ENCODE measurements around the gene LAPTM5. TPM values are rescaled to one million over a fixed set of nuclear protein-coding genes. Genes with fewer than 3 reads are reported as not detected.
A peak's percentile ranks its signal among the peaks of the same experiment; 100 is the strongest.

LAPTM5 gene
- total and polyA plus RNA-seq, 4 donors: 18.0 to 46.2 (median 28.1) TPM

DNA sequence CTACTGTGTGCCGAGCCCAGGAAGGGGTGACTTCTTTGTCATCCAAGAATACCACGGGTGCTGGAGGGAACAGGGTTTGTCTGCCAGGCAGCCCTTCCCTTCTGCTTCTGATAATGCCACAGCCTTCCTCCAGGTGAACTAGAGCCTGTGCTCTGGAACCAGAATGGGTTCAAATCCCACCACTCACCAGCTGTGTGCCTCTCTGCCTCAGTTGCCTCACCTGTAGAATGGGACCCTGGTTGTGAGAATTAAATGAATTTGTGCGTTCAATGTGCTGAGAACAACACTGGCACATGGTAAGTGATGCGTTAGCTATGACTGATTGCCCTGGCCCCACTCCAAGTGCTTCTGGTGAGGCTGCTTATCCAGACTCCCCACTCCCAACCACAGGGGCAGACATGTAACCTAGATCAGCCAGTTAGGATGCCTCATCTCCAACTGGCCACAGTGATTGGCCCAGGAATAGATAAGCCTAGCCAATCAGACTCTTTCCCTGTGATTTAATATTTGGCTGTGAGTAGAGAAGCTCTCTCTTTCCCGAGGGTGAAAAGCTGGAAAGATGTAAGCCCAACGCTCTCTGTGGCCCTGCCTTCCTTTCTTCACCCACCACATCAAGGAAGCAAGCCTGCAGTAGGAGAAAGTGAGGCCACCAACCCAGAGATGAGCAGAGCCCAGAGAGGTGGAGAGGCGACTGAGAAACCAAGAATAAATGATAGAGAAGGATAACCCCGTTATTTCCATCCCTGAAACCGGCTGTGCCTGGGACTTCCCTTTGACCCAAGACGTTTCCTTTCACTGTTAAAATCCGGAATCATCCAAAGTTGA, 20.8 kb upstream of the LAPTM5 start:
- no peak overlapping the region for H3K27ac ChIP-seq (ENCODE audit: low read depth in 1 of 2, low read length in 2 of 2)
- no peak overlapping the region for H3K9ac ChIP-seq (ENCODE audit: low read depth in 1 of 2, low read length in 2 of 2)
- TF ChIP-seq CTCF (IDR thresholded peaks at IDR 0.05; ENCODE audit: low read depth, low read length, missing input control) (no peak), FOXA1 (IDR thresholded peaks at IDR 0.05) (no peak)
- WGBS: 63% methylated on average over 11 of the region's 11 CpGs
- peak; percentile 90 for DNase-seq (ENCODE audit: low spot score)
- H3K27me3 ChIP-seq (ENCODE audit: control insufficient read depth in 4 of 4, insufficient read depth in 4 of 4, low read length in 3 of 4): no peaks in the 10 kb centered on the region
- H3K4me3 ChIP-seq (ENCODE audit: low read depth in 1 of 3, low read length in 3 of 3): no peak overlapping the region
- peaks cover 5 to 14% (median 8%) of the 10 kb centered on the region in 4 donors for H3K4me1 ChIP-seq (ENCODE audit: control insufficient read depth in 4 of 4, insufficient read depth in 4 of 4, low read length in 3 of 4)
- no peaks in the 10 kb centered on the region for H3K9me3 ChIP-seq (ENCODE audit: control insufficient read depth in 4 of 4, low read length in 3 of 4)
- H3K36me3 ChIP-seq (ENCODE audit: control insufficient read depth in 4 of 4, insufficient read depth in 3 of 4, low read depth in 1 of 4, low read length in 3 of 4): no peaks in the 10 kb centered on the region

DNA sequence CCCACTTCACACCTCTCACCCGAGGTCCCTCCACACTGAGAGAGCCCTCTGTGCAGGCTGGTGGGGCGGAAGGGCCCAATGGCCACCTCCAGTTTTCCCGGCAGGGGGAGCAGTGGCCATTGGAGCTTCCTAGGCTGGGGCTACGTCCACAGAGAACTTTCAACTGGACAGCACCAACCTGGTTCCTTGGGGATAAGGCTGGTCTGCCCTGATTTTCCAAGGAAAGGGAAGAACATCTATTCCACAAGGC, 20.3 kb upstream of the LAPTM5 start:
- H3K27ac ChIP-seq (ENCODE audit: low read depth in 1 of 2, low read length in 2 of 2): no peak overlapping the region
- DNase-seq (ENCODE audit: low spot score): no peak
- peaks cover 0 to under 1% (median 0%) of the 10 kb centered on the region in 4 donors for H3K27me3 ChIP-seq (ENCODE audit: control insufficient read depth in 4 of 4, insufficient read depth in 4 of 4, low read length in 3 of 4)
- TF ChIP-seq HNF4A (conservative IDR thresholded peaks at IDR 0.05) (no peak), JUND (IDR thresholded peaks at IDR 0.05) (no peak), TAF1 (conservative IDR thresholded peaks at IDR 0.05) (no peak), CTCF (IDR thresholded peaks at IDR 0.05; ENCODE audit: low read depth, low read length, missing input control) (peak; percentile 12), RAD21 (IDR thresholded peaks at IDR 0.05) (no peak)
- WGBS: 72% methylated on average over 4 of the region's 4 CpGs
- H3K4me3 ChIP-seq (ENCODE audit: low read depth in 1 of 3, low read length in 3 of 3): no peak overlapping the region
- no peaks in the 10 kb centered on the region for H3K9me3 ChIP-seq (ENCODE audit: control insufficient read depth in 4 of 4, low read length in 3 of 4)
- H3K9ac ChIP-seq (ENCODE audit: low read depth in 1 of 2, low read length in 2 of 2): no peak overlapping the region
- H3K4me1 ChIP-seq (ENCODE audit: control insufficient read depth in 4 of 4, insufficient read depth in 4 of 4, low read length in 3 of 4): peaks cover 3 to 8% (median 5%) of the 10 kb centered on the region in 4 donors
- H3K36me3 ChIP-seq (ENCODE audit: control insufficient read depth in 4 of 4, insufficient read depth in 3 of 4, low read depth in 1 of 4, low read length in 3 of 4): no peaks in the 10 kb centered on the region

- no peak for DNase-seq (ENCODE audit: low spot score)
- peaks cover 0 to 3% (median 0%) of the 10 kb centered on the region in 4 donors for H3K4me1 ChIP-seq (ENCODE audit: control insufficient read depth in 4 of 4, insufficient read depth in 4 of 4, low read length in 3 of 4)
- WGBS: 95% methylated on average over 23 of the region's 23 CpGs
- no peaks in the 10 kb centered on the region for H3K36me3 ChIP-seq (ENCODE audit: control insufficient read depth in 4 of 4, insufficient read depth in 3 of 4, low read depth in 1 of 4, low read length in 3 of 4)
- H3K9me3 ChIP-seq (ENCODE audit: control insufficient read depth in 4 of 4, low read length in 3 of 4): no peaks in the 10 kb centered on the region
- no peak for TF ChIP-seq EGR1 (IDR thresholded peaks at IDR 0.05; ENCODE audit: low read depth in 2 of 2)
- TF ChIP-seq ATF3 (IDR thresholded peaks at IDR 0.05): no peak
- no peak for TF ChIP-seq FOXA2 (IDR thresholded peaks at IDR 0.05)
- TF ChIP-seq NR2F2 (IDR thresholded peaks at IDR 0.05): no peak
- TF ChIP-seq HNF4A (conservative IDR thresholded peaks at IDR 0.05): no peak
- no peak for TF ChIP-seq CTCF (IDR thresholded peaks at IDR 0.05; ENCODE audit: low read depth, low read length, missing input control)
- no peak for TF ChIP-seq JUND (IDR thresholded peaks at IDR 0.05)
- peaks cover 0 to 2% (median 0%) of the 10 kb centered on the region in 4 donors for H3K27me3 ChIP-seq (ENCODE audit: control insufficient read depth in 4 of 4, insufficient read depth in 4 of 4, low read length in 3 of 4)
- no peak overlapping the region for H3K27ac ChIP-seq (ENCODE audit: low read depth in 1 of 2, low read length in 2 of 2)
- H3K9ac ChIP-seq (ENCODE audit: low read depth in 1 of 2, low read length in 2 of 2): no peak overlapping the region
- no peak overlapping the region for H3K4me3 ChIP-seq (ENCODE audit: low read depth in 1 of 3, low read length in 3 of 3)
Measured at GRCh38 chr1:30777060-30777903, 19.7 kb upstream of the LAPTM5 start.
